BLaER1 treated with 17β-estradiol and CSF1 and Interleukin-3, amounts not matched to agents 10 nM and 100 nM (cell line): Measurements from ENCODE around the gene NFYC.
A peak's percentile ranks its signal among the peaks of the same experiment; 100 is the strongest.

Source experiments
- H3K27ac ChIP-seq, 11 experiments: shearing (Covaris generic); formaldehyde crosslinking; 2 replicates each; pipeline ENCODE4 v1.8.1; 2022
- H3K27me3 ChIP-seq, 11 experiments: shearing (Covaris generic); formaldehyde crosslinking; 2 replicates each; pipeline ENCODE4 v1.8.1; 2022
- H3K36me3 ChIP-seq, 11 experiments: shearing (Covaris generic); formaldehyde crosslinking; 2 replicates each; pipeline ENCODE4 v1.8.1; 2022
- H3K4me1 ChIP-seq, 10 experiments: shearing (Covaris generic); formaldehyde crosslinking; 2 replicates each; pipeline ENCODE4 v1.8.1; 2022
- H3K4me2 ChIP-seq, 11 experiments: shearing (Covaris generic); formaldehyde crosslinking; 2 replicates each; pipeline ENCODE4 v1.8.1; 2022
- H3K4me3 ChIP-seq, 10 experiments: shearing (Covaris generic); formaldehyde crosslinking; 2 replicates each; pipeline ENCODE4 v1.8.1; 2022
- H3K9ac ChIP-seq, 11 experiments: shearing (Covaris generic); formaldehyde crosslinking; 2 replicates each; pipeline ENCODE4 v1.8.1; 2022
- H3K9me3 ChIP-seq, 11 experiments: shearing (Covaris generic); formaldehyde crosslinking; replicated peaks in 1 of 11; 2 replicates each; pipeline ENCODE4 v1.8.1; 2022
- H4K20me1 ChIP-seq, 11 experiments: shearing (Covaris generic); formaldehyde crosslinking; 2 replicates each; pipeline ENCODE4 v1.8.1; 2022
- Cebpa-rat ChIP-seq, 11 experiments: shearing (Covaris generic); IDR thresholded peaks; 2 replicates each; pipeline ENCODE4 v1.8.1; 2022

The NFYC gene

GRCh38 chr1:40651138-40651857 lies 40.2 kb upstream of the NFYC start:
- H3K4me2 ChIP-seq, result peak overlapping the region in 6 of 11 experiments; percentile 13 to 88 (median 18); a peak in 6 of 22 replicates
- H3K27ac ChIP-seq, result no peak overlapping the region
- no peak overlapping the region for H3K4me3 ChIP-seq
- TF ChIP-seq Cebpa-rat (IDR thresholded peaks at IDR 0.05), result no peak
- H3K9ac ChIP-seq, result no peak overlapping the region
- peaks cover 0 to 97% (median 20%) of the 10 kb centered on the region in 11 experiments; a peak in 14 of 22 replicates for H4K20me1 ChIP-seq
- peaks cover 31 to 75% (median 54%) of the 10 kb centered on the region in 10 experiments for H3K4me1 ChIP-seq
- peaks cover 0 to 11% (median 0%) of the 10 kb centered on the region in 11 experiments; a peak in 5 of 22 replicates for H3K36me3 ChIP-seq
- H3K27me3 ChIP-seq, result no peaks in the 10 kb centered on the region
- no peaks in the 10 kb centered on the region for H3K9me3 ChIP-seq

GRCh38 chr1:40652468-40652867 lies 39.0 kb upstream of the NFYC start:
- H3K4me1 ChIP-seq, result peaks cover 27 to 65% (median 43%) of the 10 kb centered on the region in 10 experiments
- no peak overlapping the region for H3K4me2 ChIP-seq
- no peak overlapping the region for H3K9ac ChIP-seq
- TF ChIP-seq Cebpa-rat (IDR thresholded peaks at IDR 0.05), result no peak
- H3K27me3 ChIP-seq, result no peaks in the 10 kb centered on the region
- no peak overlapping the region for H3K27ac ChIP-seq
- H3K4me3 ChIP-seq, result no peak overlapping the region
- peaks cover 0 to 2% (median 0%) of the 10 kb centered on the region in 11 experiments; a peak in 1 of 22 replicates for H3K36me3 ChIP-seq
- H3K9me3 ChIP-seq, result no peaks in the 10 kb centered on the region
- peaks cover 0 to 98% (median 20%) of the 10 kb centered on the region in 11 experiments; a peak in 14 of 22 replicates for H4K20me1 ChIP-seq

- Histone ChIP-seq H3K27me3 (no peaks in the 10 kb centered on the region), H3K4me1 (peaks cover 27 to 62% (median 40%) of the 10 kb centered on the region in 10 experiments), H4K20me1 (peaks cover 0 to 98% (median 20%) of the 10 kb centered on the region in 11 experiments; a peak in 14 of 22 replicates), H3K9ac (no peak overlapping the region), H3K4me2 (no peak overlapping the region), H3K27ac (no peak overlapping the region), H3K36me3 (peaks cover 0 to 1% (median 0%) of the 10 kb centered on the region in 11 experiments; a peak in 1 of 22 replicates), H3K9me3 (no peaks in the 10 kb centered on the region), H3K4me3 (no peak overlapping the region)
- no peak for TF ChIP-seq Cebpa-rat (IDR thresholded peaks at IDR 0.05)
Observed at GRCh38 chr1:40652979-40653378, 38.5 kb upstream of the NFYC start.

- Histone ChIP-seq H3K27me3 (no peaks in the 10 kb centered on the region), H3K4me2 (no peak overlapping the region; a peak in 1 of 22 replicates), H4K20me1 (peaks cover 0 to 98% (median 20%) of the 10 kb centered on the region in 11 experiments; a peak in 14 of 22 replicates), H3K36me3 (peaks cover 0 to 6% (median 0%) of the 10 kb centered on the region in 11 experiments; a peak in 1 of 22 replicates), H3K9me3 (no peaks in the 10 kb centered on the region), H3K9ac (no peak overlapping the region), H3K4me1 (peaks cover 23 to 62% (median 39%) of the 10 kb centered on the region in 10 experiments), H3K4me3 (no peak overlapping the region), H3K27ac (no peak overlapping the region)
- TF ChIP-seq Cebpa-rat (IDR thresholded peaks at IDR 0.05), result no peak
Observed at GRCh38 chr1:40653851-40654537, 37.5 kb upstream of the NFYC start.

- H3K36me3 ChIP-seq, result peaks cover 0 to 8% (median 0%) of the 10 kb centered on the region in 11 experiments; a peak in 2 of 22 replicates
- H3K9ac ChIP-seq, result no peak overlapping the region
- no peak for TF ChIP-seq Cebpa-rat (IDR thresholded peaks at IDR 0.05)
- no peaks in the 10 kb centered on the region for H3K27me3 ChIP-seq
- no peak overlapping the region for H3K27ac ChIP-seq
- peaks cover 0 to 97% (median 23%) of the 10 kb centered on the region in 11 experiments; a peak in 12 of 22 replicates for H4K20me1 ChIP-seq
- H3K4me1 ChIP-seq, result peaks cover 8 to 64% (median 45%) of the 10 kb centered on the region in 10 experiments
- no peak overlapping the region for H3K4me2 ChIP-seq
- no peaks in the 10 kb centered on the region for H3K9me3 ChIP-seq
- H3K4me3 ChIP-seq, result no peak overlapping the region
Observed at GRCh38 chr1:40657046-40657445, 34.5 kb upstream of the NFYC start.

GRCh38 chr1:40658751-40659648 lies 32.5 kb upstream of the NFYC start:
- peak overlapping the region; percentile 5 to 100 (median 86); a peak in 18 of 22 replicates for H3K4me2 ChIP-seq
- no peaks in the 10 kb centered on the region for H3K9me3 ChIP-seq
- H4K20me1 ChIP-seq, result peaks cover 0 to 97% (median 35%) of the 10 kb centered on the region in 11 experiments; a peak in 14 of 22 replicates
- peaks cover 28 to 76% (median 64%) of the 10 kb centered on the region in 10 experiments for H3K4me1 ChIP-seq
- H3K27me3 ChIP-seq, result no peaks in the 10 kb centered on the region
- H3K9ac ChIP-seq, result peak overlapping the region in 4 of 11 experiments; percentile 27 to 49 (median 44); a peak in 7 of 22 replicates
- TF ChIP-seq Cebpa-rat (IDR thresholded peaks at IDR 0.05), result no peak
- H3K27ac ChIP-seq, result no peak overlapping the region
- peaks cover 0 to 8% (median 0%) of the 10 kb centered on the region in 11 experiments; a peak in 2 of 22 replicates for H3K36me3 ChIP-seq
- no peak overlapping the region for H3K4me3 ChIP-seq

GRCh38 chr1:40659649-40659947 lies 31.9 kb upstream of the NFYC start:
- TF ChIP-seq Cebpa-rat (IDR thresholded peaks at IDR 0.05), result no peak
- Histone ChIP-seq H3K27ac (no peak overlapping the region), H3K27me3 (no peaks in the 10 kb centered on the region), H3K4me2 (peak overlapping the region in 9 of 11 experiments; percentile 36 to 100 (median 91); a peak in 17 of 22 replicates), H3K9ac (peak overlapping the region in 4 of 11 experiments; percentile 27 to 49 (median 44); a peak in 5 of 22 replicates), H3K9me3 (no peaks in the 10 kb centered on the region), H4K20me1 (peaks cover 0 to 96% (median 36%) of the 10 kb centered on the region in 11 experiments; a peak in 15 of 22 replicates), H3K4me1 (peaks cover 33 to 77% (median 68%) of the 10 kb centered on the region in 10 experiments), H3K4me3 (no peak overlapping the region), H3K36me3 (peaks cover 0 to 8% (median 0%) of the 10 kb centered on the region in 11 experiments; a peak in 2 of 22 replicates)

GRCh38 chr1:40661678-40662077 lies 29.8 kb upstream of the NFYC start:
- peak overlapping the region in 7 of 11 experiments; percentile 12 to 93 (median 86); a peak in 10 of 22 replicates for H3K27ac ChIP-seq
- H3K4me1 ChIP-seq, result peaks cover 45 to 81% (median 79%) of the 10 kb centered on the region in 10 experiments
- H3K4me2 ChIP-seq, result peak overlapping the region; percentile 73 to 100 (median 88)
- peak overlapping the region in 7 of 11 experiments; percentile 7 to 82 (median 54); a peak in 10 of 22 replicates for H3K9ac ChIP-seq
- peak overlapping the region in 2 of 10 experiments; percentile 4 to 24; a peak in 2 of 20 replicates for H3K4me3 ChIP-seq
- H3K9me3 ChIP-seq, result no peaks in the 10 kb centered on the region
- H3K36me3 ChIP-seq, result peaks cover 0 to 8% (median 0%) of the 10 kb centered on the region in 11 experiments; a peak in 2 of 22 replicates
- no peaks in the 10 kb centered on the region for H3K27me3 ChIP-seq
- TF ChIP-seq Cebpa-rat (IDR thresholded peaks at IDR 0.05), result no peak
- H4K20me1 ChIP-seq, result peaks cover 0 to 79% (median 28%) of the 10 kb centered on the region in 11 experiments; a peak in 12 of 22 replicates
